NCI-H2171 treated with DMSO at 0.1 percent for 48 hours (cell line): Measurements from ENCODE around the gene EZR.
A peak's percentile ranks its signal among the peaks of the same experiment; 100 is the strongest.

Source experiments
- DNase-seq: peaks from one replicate; lab custom pipeline; 2025; lab: John Stamatoyannopoulos, UW

EZR gene

GRCh38 chr6:158762787-158763433, 56.3 kb downstream of the EZR start:
- DNase-seq = no peak

GRCh38 chr6:158761746-158762145, 57.4 kb downstream of the EZR start:
- no peak for DNase-seq

- no peak for DNase-seq
These were observed 58.4 kb downstream of the EZR start for GRCh38 chr6:158760618-158761250.

GRCh38 chr6:158759966-158760617, 59.1 kb downstream of the EZR start:
- DNase-seq = no peak

GRCh38 chr6:158758941-158759479, 60.2 kb downstream of the EZR start:
- peak; percentile 90 for DNase-seq

GRCh38 chr6:158758451-158758860, 60.7 kb downstream of the EZR start:
- DNase-seq = peak; percentile 99

GRCh38 chr6:158757753-158758090, 61.4 kb downstream of the EZR start:
- DNase-seq = no peak

- DNase-seq = no peak
These were observed 62.0 kb downstream of the EZR start for GRCh38 chr6:158756977-158757752.

- DNase-seq = no peak
These were observed 63.0 kb downstream of the EZR start for GRCh38 chr6:158756126-158756525.

GRCh38 chr6:158755636-158756035, 63.5 kb downstream of the EZR start:
- DNase-seq = no peak

- DNase-seq = no peak
These were observed 64.4 kb downstream of the EZR start for GRCh38 chr6:158754738-158755137.

GRCh38 chr6:158753811-158754210, 65.4 kb downstream of the EZR start:
- DNase-seq = no peak

- peak; percentile 95 for DNase-seq
These were observed 66.6 kb downstream of the EZR start for GRCh38 chr6:158752613-158753012.

- peak; percentile 51 for DNase-seq
These were observed 67.2 kb downstream of the EZR start for GRCh38 chr6:158751921-158752320.

- DNase-seq = peak; percentile 96
These were observed 67.9 kb downstream of the EZR start for GRCh38 chr6:158751224-158751623.

GRCh38 chr6:158744986-158745430, 74.2 kb downstream of the EZR start:
- DNase-seq = peak; percentile 67

- DNase-seq = no peak
These were observed 76.0 kb downstream of the EZR start for GRCh38 chr6:158743033-158743651.

GRCh38 chr6:158739673-158740072, 79.5 kb downstream of the EZR start:
- no peak for DNase-seq

GRCh38 chr6:158737710-158738615, 81.2 kb downstream of the EZR start:
- no peak for DNase-seq

GRCh38 chr6:158737082-158737709, 82.0 kb downstream of the EZR start:
- DNase-seq = no peak
